Right atrium auricular region (tissue), 2 donors: ENCODE measurements around the gene MMP14. TPM values are rescaled to one million over a fixed set of nuclear protein-coding genes. Genes with fewer than 3 reads are reported as not detected.

Experiments
- DNase-seq: peaks from one replicate; pipeline ENCODE4 v3.0.0-alpha.2; 2019; ENCODE audit warnings: low spot score
- H3K27ac ChIP-seq, 2 donors: fragments of 200-600 bp; sonication (generic); 1 replicate in 1 of 2; 2 replicates in 1 of 2; pipeline ENCODE4 v1.5.1; 2016 to 2019
- H3K27me3 ChIP-seq, 2 donors: fragments of 200-600 bp; sonication (generic); one replicate each; pipeline versions ENCODE4 v1.5.1 to v1.6.0; 2017 to 2019
- H3K36me3 ChIP-seq: fragments of 200-600 bp; sonication (generic); one replicate; pipeline ENCODE4 v1.5.1; 2016
- H3K4me1 ChIP-seq, 2 donors: fragments of 200-600 bp; sonication (generic); one replicate each; pipeline versions ENCODE4 v1.5.1 to v1.6.0; 2017 to 2019
- H3K4me3 ChIP-seq, 2 donors: fragments of 200-600 bp; sonication (generic); 1 replicate in 1 of 2; 2 replicates in 1 of 2; pipeline ENCODE4 v1.5.1; 2017 to 2019; ENCODE audit warnings: mild to moderate bottlenecking in 1 of 2, moderate library complexity in 1 of 2
- H3K9me3 ChIP-seq, 2 donors: fragments of 200-600 bp; sonication (generic); one replicate each; pipeline ENCODE4 v1.5.1; 2019
- total RNA-seq, 2 donors: library from RNA; depleted of rRNA; stranded (reverse); fragments of >200 nt; gene quantifications; one replicate each; pipeline ENCODE4 v1.1.0, GENCODE V29; 2016
- TF ChIP-seq, protein P1 (sequence below), 2 donors: fragments of 200-600 bp; sonication (generic); IDR thresholded peaks; one replicate each; pipeline ENCODE4 v1.5.1; 2019; ENCODE audit warnings: antibody characterized with exemption in 2 of 2

The MMP14 gene
- total RNA-seq, 2 donors from 2014 or later: 29.1 to 58.0 TPM

DNA sequence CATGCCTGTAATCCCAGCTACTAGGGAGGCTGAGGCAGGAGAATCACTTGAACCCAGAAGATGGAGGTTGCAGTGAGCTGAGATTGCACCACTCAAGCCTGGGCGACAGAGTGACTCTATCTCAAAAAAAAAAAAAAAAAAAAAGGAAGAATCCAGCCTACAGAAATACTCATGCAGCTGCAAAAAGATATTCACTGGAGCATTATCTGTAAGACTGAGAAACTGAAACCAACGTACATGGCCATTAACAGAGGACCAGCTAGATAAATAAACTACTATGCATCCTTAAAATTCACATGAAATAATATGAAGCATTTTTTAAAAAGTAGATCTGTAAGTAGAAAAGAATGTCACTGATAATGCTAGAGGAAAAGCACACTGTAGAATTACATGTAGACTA, 24.7 kb upstream of the MMP14 start:
- no peaks in the 10 kb centered on the region for H3K9me3 ChIP-seq
- no peak overlapping the region for H3K27ac ChIP-seq
- H3K36me3 ChIP-seq: no peaks in the 10 kb centered on the region
- no peaks in the 10 kb centered on the region for H3K27me3 ChIP-seq
- H3K4me3 ChIP-seq: no peak overlapping the region
- TF ChIP-seq, protein P1, sequence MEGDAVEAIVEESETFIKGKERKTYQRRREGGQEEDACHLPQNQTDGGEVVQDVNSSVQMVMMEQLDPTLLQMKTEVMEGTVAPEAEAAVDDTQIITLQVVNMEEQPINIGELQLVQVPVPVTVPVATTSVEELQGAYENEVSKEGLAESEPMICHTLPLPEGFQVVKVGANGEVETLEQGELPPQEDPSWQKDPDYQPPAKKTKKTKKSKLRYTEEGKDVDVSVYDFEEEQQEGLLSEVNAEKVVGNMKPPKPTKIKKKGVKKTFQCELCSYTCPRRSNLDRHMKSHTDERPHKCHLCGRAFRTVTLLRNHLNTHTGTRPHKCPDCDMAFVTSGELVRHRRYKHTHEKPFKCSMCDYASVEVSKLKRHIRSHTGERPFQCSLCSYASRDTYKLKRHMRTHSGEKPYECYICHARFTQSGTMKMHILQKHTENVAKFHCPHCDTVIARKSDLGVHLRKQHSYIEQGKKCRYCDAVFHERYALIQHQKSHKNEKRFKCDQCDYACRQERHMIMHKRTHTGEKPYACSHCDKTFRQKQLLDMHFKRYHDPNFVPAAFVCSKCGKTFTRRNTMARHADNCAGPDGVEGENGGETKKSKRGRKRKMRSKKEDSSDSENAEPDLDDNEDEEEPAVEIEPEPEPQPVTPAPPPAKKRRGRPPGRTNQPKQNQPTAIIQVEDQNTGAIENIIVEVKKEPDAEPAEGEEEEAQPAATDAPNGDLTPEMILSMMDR (IDR thresholded peaks at IDR 0.05): no peak
- H3K4me1 ChIP-seq: no peaks in the 10 kb centered on the region
- DNase-seq: no peak

DNA sequence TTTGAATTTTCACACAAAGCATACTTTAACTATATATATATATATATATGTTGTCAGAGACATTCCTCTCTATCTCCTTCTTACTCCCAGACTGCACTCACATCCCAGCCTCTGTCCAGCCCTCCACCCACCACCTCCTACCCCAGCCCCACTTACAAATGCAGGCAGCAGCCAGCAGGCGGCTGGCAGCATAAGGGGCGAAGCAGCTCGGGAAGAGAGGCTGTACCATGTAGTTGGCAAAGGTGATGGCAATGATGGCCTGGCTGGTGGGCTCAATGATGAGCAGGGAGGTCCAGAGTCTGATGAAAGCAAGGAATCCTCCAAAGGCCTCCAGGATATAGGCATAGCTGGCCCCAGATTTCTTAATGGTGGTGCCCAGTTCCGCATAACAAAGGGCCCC, 23.6 kb upstream of the MMP14 start:
- Histone ChIP-seq H3K4me3 (no peak overlapping the region), H3K27me3 (no peaks in the 10 kb centered on the region), H3K36me3 (no peaks in the 10 kb centered on the region), H3K27ac (no peak overlapping the region), H3K9me3 (no peaks in the 10 kb centered on the region), H3K4me1 (peaks cover 0 to 1% of the 10 kb centered on the region in 2 donors)
- TF ChIP-seq, protein P1 (IDR thresholded peaks at IDR 0.05): no peak
- no peak for DNase-seq

DNA sequence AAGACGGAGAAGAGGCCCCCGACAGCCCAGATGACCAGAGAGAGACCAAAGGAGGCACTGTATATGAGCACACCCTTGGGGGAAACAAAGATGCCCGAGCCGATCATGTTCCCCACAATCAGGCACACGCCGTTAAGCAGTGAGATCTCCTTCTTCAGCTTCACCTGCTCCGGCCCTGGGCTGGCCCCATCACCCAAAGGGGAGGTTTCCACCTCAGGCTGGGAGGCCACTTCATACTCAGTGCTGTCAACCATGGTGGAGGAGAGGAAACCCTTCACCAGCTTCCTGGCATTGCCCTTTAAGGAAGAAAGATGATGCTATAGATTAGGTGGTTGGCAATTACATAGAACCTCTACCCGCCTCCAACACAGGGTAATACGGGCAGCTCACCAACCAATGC, 23.2 kb upstream of the MMP14 start:
- Histone ChIP-seq H3K4me3 (no peak overlapping the region), H3K27me3 (no peaks in the 10 kb centered on the region), H3K9me3 (no peaks in the 10 kb centered on the region), H3K36me3 (no peaks in the 10 kb centered on the region), H3K27ac (no peak overlapping the region), H3K4me1 (peaks cover 0 to 5% of the 10 kb centered on the region in 2 donors)
- TF ChIP-seq, protein P1 (IDR thresholded peaks at IDR 0.05): no peak
- DNase-seq: no peak

DNA sequence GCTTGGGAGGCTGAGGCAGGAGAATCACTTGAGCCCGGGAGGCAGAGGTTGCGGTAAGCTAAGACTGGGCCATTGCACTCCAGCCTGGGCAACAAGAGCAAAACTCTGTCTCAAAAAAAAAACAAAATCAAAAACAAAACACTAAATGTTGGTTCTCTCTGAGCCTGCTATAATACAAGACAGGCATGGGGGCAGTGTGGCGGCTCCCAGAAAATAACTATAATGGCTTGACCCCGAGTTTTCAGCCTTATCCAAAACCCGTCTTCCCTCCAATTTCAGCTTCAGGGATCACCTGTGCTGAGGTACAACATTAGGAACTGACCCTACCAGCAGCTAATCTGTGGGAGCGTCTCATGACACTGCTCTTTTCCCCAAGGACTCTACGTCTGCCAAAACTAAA, 22.0 kb upstream of the MMP14 start:
- Histone ChIP-seq H3K4me3 (no peak overlapping the region), H3K4me1 (peaks cover 0 to 12% of the 10 kb centered on the region in 2 donors), H3K36me3 (no peaks in the 10 kb centered on the region), H3K27me3 (no peaks in the 10 kb centered on the region), H3K27ac (no peak overlapping the region), H3K9me3 (no peaks in the 10 kb centered on the region)
- TF ChIP-seq, protein P1 (IDR thresholded peaks at IDR 0.05): no peak
- no peak for DNase-seq

DNA sequence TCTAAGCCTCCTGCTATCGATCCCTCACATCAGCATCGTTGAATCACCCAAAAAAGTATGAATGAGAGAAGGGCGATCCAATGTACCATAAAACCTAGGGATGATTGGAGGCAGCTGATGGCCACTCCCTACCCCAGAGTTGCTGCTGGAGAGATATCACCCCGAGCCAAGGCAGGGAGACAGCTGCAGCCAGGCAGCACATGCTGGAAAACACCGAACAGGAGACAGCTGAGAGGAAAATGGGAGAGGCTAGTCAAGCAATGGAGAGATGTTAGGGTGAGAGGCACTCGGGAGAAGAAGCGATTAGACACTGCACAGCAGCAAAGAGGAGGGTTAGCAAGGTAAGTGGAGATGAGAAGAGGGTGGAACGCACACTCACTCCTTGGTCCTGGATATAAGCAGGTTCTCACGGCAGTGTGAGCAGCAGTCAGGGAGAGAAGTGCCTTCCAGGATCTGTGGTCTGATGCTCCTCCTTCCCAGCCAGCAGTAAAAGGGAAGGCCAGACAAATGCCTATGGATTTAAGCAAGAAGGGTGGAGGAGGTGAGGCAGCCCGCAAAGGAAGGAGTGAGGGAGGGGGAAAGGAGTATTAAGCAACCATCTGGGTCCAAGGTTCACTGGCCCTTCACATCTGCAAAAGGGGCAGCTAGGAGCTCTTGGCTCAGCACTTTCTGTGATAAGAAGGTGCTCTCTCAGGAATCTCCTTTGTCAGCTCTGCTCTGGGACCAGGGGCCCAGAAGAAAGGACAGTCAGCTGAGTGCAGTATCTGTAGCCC, 21.3 kb upstream of the MMP14 start, which contains the start of gene SLC7A7:
Gene SLC7A7, minus strand, starts transcription at position 495 of the 773 bp plus-strand sequence. CDS start 2,037 bp downstream, outside the sequence.
- H3K9me3 ChIP-seq: no peaks in the 10 kb centered on the region
- H3K27ac ChIP-seq: peak within 1 kb of the TSS in 1 of 2 donors; percentile 16
- peaks cover 0 to 20% of the 10 kb centered on the region in 2 donors for H3K4me1 ChIP-seq
- no peak for DNase-seq
- no peaks in the 10 kb centered on the region for H3K36me3 ChIP-seq
- TF ChIP-seq, protein P1 (IDR thresholded peaks at IDR 0.05): no peak
- H3K27me3 ChIP-seq: no peaks in the 10 kb centered on the region
- H3K4me3 ChIP-seq: peak within 1 kb of the TSS in 1 of 2 donors; percentile 7
